Measurements from ENCODE around the gene SULT1A2. TPM values are rescaled to one million over a fixed set of nuclear protein-coding genes. Genes with fewer than 3 reads are reported as not detected.

Gene SULT1A2
- total and polyA plus RNA-seq, 2 of the 13 experiments (the other 11 are each of a cell fraction or from before 2014, with no cell fraction given), result 33.0 to 34.2 TPM

DNA sequence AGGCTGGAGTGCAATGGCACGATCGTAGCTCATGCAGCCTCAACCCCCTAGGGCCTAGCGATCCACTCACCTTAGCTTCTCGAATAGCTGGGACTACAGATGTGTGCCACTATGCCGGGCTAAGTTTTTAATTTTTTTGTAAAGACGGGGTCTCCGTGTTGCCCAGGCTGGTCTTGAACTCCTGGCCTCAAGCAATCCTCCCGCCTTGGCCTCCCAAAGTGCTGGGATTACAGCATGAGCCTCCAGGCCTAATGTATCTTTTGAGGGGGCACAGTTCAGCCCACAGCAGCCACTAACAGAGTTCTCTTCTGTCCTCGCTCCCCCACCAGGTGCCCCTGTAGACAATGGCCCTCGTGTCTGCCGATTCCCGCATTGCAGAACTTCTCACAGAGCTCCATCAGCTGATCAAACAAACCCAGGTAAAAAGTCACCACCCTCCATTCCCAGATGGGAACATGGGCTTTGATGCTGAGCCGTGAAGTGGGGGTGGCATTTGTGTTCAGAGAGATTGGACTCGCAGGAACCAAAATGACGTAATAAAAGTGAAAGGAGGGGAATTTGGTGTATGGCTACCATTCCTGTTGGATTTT is 16.0 kb downstream of the SULT1A2 start:
- in situ Hi-C loops (cut with HindIII; ENCODE audit: extremely low pct_ligation_motif_present, low pct_unique_long_range_greater_than_20kb) (no loop called here), intact Hi-C loops (cut with micrococcal nuclease; ENCODE audit: unreplicated experiment) (no loop called here)
- ChIA-PET CTCF (ENCODE audit: low intra/inter-chr PET ratio, low total read pairs) (no interaction called here), POLR2A (interaction anchor here (0.9 to 1.6 kb wide), 2 partner anchors 13 to 16 kb away, joined by 3 to 4 read pairs; partner anchors contain the start of gene SULT1A2)
- Histone ChIP-seq H3K27ac (ENCODE audit: extremely low read length, insufficient read depth, low read length) (no peak overlapping the region), H3K4me1 (ENCODE audit: insufficient read depth, low read length) (peaks cover 13% of the 10 kb centered on the region), H3K9ac (ENCODE audit: insufficient read depth, low read depth, low read length) (no peak overlapping the region), H3K27me3 (ENCODE audit: control insufficient read depth in 1 of 2, insufficient read depth in 2 of 2, low read length in 2 of 2) (no peaks in the 10 kb centered on the region), H3K4me3 (replicated peaks in 1 of 3; ENCODE audit: insufficient read depth in 1 of 3, low read depth in 2 of 3, low read length in 3 of 3) (no peak overlapping the region), H2AFZ (ENCODE audit: low read length) (no peak overlapping the region), H3K4me2 (ENCODE audit: low read depth, low read length) (no peak overlapping the region), H4K20me1 (ENCODE audit: insufficient read depth, low read length) (no peaks in the 10 kb centered on the region), H3K9me3 (ENCODE audit: low read length) (no peaks in the 10 kb centered on the region), H3K79me2 (ENCODE audit: insufficient read depth, low read length) (no peaks in the 10 kb centered on the region), H3K36me3 (replicated peaks in 1 of 2; ENCODE audit: control insufficient read depth in 1 of 2, insufficient read depth in 2 of 2, low read length in 2 of 2) (peaks cover 11 to 41% of the 10 kb centered on the region in 2 experiments)
- no TSS peak for BruUV-seq (replicated peaks)
- WGBS (ENCODE audit: low lambda C conversion rate), result 90% methylated on average over 15 of the region's 15 CpGs
- FAIRE-seq (peak; percentile 81), ATAC-seq (peak; percentile 46; the same call in 2 of the 3 replicates), DNase-seq (ENCODE audit: low spot score) (peak; percentile 82)
- TF ChIP-seq ZNF12 (CRISPR knock-in tag; IDR thresholded peaks at IDR 0.05) (no peak), ZSCAN31 (CRISPR knock-in tag; IDR thresholded peaks at IDR 0.05; ENCODE audit: low read depth) (no peak), BCL6 (CRISPR knock-in tag; IDR thresholded peaks at IDR 0.05) (peak; percentile 11; the same call in 1 of the 2 replicates), ZNF33B (CRISPR knock-in tag; IDR thresholded peaks at IDR 0.05) (no peak), FOXA3 (CRISPR knock-in tag; IDR thresholded peaks at IDR 0.05) (0 out of 2 replicates have a peak, but pooled peaks have one; percentile 11), ZSCAN12 (CRISPR knock-in tag; IDR thresholded peaks at IDR 0.05) (no peak), PCBP2 (optimal IDR thresholded peaks at IDR 0.05; ENCODE audit: low read depth, low read length, poor library complexity, severe bottlenecking) (no peak), RCOR2 (CRISPR knock-in tag; IDR thresholded peaks at IDR 0.05) (peak; percentile 57; the same call in 1 of the 2 replicates), JARID2 (CRISPR knock-in tag; IDR thresholded peaks at IDR 0.05; ENCODE audit: insufficient replicate concordance) (no peak), ZSCAN9 (CRISPR knock-in tag; IDR thresholded peaks at IDR 0.05; ENCODE audit: borderline replicate concordance) (no peak), HNRNPK (IDR thresholded peaks at IDR 0.05; ENCODE audit: low read depth, low read length, poor library complexity, severe bottlenecking) (no peak), NCOR1 (IDR thresholded peaks at IDR 0.05; ENCODE audit: borderline replicate concordance, low read length) (peak; percentile 26; the same call in 1 of the 2 replicates), TBX2 (CRISPR knock-in tag; IDR thresholded peaks at IDR 0.05; ENCODE audit: borderline replicate concordance) (peak; percentile 47; the same call in 1 of the 2 replicates), SOX6 (IDR thresholded peaks at IDR 0.05) (no peak), SOX6 (CRISPR knock-in tag; IDR thresholded peaks at IDR 0.05) (peak; percentile 77), TCF7 (IDR thresholded peaks at IDR 0.05; ENCODE audit: low read depth) (peak; percentile 40; the same call in 1 of the 2 replicates), ZBTB8A (CRISPR knock-in tag; IDR thresholded peaks at IDR 0.05; ENCODE audit: borderline replicate concordance, low read depth) (no peak), CEBPG (CRISPR knock-in tag; IDR thresholded peaks at IDR 0.05) (peak; percentile 18; the same call in 1 of the 2 replicates), SOX5 (CRISPR knock-in tag; IDR thresholded peaks at IDR 0.05; ENCODE audit: borderline replicate concordance) (peak; percentile 58; the same call in 1 of the 2 replicates)
- TF ChIP-seq, protein P1, sequence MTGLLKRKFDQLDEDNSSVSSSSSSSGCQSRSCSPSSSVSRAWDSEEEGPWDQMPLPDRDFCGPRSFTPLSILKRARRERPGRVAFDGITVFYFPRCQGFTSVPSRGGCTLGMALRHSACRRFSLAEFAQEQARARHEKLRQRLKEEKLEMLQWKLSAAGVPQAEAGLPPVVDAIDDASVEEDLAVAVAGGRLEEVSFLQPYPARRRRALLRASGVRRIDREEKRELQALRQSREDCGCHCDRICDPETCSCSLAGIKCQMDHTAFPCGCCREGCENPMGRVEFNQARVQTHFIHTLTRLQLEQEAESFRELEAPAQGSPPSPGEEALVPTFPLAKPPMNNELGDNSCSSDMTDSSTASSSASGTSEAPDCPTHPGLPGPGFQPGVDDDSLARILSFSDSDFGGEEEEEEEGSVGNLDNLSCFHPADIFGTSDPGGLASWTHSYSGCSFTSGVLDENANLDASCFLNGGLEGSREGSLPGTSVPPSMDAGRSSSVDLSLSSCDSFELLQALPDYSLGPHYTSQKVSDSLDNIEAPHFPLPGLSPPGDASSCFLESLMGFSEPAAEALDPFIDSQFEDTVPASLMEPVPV (CRISPR knock-in tag; IDR thresholded peaks at IDR 0.05), result no peak
- TF ChIP-seq, protein P2, sequence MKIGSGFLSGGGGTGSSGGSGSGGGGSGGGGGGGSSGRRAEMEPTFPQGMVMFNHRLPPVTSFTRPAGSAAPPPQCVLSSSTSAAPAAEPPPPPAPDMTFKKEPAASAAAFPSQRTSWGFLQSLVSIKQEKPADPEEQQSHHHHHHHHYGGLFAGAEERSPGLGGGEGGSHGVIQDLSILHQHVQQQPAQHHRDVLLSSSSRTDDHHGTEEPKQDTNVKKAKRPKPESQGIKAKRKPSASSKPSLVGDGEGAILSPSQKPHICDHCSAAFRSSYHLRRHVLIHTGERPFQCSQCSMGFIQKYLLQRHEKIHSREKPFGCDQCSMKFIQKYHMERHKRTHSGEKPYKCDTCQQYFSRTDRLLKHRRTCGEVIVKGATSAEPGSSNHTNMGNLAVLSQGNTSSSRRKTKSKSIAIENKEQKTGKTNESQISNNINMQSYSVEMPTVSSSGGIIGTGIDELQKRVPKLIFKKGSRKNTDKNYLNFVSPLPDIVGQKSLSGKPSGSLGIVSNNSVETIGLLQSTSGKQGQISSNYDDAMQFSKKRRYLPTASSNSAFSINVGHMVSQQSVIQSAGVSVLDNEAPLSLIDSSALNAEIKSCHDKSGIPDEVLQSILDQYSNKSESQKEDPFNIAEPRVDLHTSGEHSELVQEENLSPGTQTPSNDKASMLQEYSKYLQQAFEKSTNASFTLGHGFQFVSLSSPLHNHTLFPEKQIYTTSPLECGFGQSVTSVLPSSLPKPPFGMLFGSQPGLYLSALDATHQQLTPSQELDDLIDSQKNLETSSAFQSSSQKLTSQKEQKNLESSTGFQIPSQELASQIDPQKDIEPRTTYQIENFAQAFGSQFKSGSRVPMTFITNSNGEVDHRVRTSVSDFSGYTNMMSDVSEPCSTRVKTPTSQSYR (CRISPR knock-in tag; IDR thresholded peaks at IDR 0.05; ENCODE audit: borderline replicate concordance), result peak; percentile 69; the same call in 1 of the 2 replicates
